Medulla oblongata (tissue), 1 donor: ENCODE data around the gene ADCY3.

ENCODE experiments used
- DNase-seq: peaks from one replicate; pipeline ENCODE4 v3.0.0-alpha.2; 2015; ENCODE audit errors: extremely low spot score

ADCY3 gene

GRCh38 chr2:24831221-24832072 lies 88.6 kb downstream of the ADCY3 start:
- no peak for DNase-seq

DNA sequence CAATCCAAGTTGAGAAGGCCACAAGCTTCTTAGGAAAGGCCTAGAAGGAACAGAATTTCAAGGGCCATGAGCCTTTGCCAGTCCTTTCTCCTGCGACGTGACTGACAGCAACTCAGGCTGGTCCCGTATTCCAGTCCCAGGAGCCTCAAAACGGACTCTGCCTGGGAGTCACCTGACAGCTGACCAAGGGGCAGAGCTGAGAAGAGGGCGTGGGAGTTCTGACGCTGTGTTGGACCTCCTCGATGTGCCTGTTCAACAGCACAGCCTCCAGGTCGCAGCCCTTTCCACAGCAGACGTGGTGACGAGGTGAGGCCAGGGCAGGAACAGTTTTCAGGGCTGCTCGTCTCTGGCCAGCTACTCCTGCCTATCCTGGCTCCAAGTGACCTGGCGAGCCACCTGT lies 89.3 kb downstream of the ADCY3 start:
- no peak for DNase-seq

DNA sequence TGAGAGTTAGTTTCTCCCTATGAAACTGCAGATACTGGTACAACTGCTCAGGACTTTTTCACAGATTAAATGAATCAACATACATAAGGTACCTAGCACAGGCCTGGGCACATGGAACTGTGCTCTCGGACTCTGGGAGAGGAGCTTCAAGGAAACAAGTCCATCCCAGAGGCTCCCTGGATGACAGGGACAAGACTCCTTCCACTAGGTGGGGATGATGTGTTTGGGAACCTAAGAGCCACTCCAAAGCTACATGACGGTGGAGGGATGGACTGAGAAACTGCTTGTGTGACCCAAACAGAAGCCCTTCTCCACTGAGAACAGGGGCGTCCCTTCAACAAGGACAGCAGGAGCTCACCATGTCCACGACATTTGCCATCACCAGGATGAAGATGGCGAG lies 89.7 kb downstream of the ADCY3 start:
- no peak for DNase-seq

GRCh38 chr2:24828238-24828996 lies 91.6 kb downstream of the ADCY3 start:
- DNase-seq: no peak

GRCh38 chr2:24827321-24828237 lies 92.5 kb downstream of the ADCY3 start:
- peak; percentile 95 for DNase-seq

GRCh38 chr2:24826773-24827145 lies 93.3 kb downstream of the ADCY3 start:
- DNase-seq: no peak

DNA sequence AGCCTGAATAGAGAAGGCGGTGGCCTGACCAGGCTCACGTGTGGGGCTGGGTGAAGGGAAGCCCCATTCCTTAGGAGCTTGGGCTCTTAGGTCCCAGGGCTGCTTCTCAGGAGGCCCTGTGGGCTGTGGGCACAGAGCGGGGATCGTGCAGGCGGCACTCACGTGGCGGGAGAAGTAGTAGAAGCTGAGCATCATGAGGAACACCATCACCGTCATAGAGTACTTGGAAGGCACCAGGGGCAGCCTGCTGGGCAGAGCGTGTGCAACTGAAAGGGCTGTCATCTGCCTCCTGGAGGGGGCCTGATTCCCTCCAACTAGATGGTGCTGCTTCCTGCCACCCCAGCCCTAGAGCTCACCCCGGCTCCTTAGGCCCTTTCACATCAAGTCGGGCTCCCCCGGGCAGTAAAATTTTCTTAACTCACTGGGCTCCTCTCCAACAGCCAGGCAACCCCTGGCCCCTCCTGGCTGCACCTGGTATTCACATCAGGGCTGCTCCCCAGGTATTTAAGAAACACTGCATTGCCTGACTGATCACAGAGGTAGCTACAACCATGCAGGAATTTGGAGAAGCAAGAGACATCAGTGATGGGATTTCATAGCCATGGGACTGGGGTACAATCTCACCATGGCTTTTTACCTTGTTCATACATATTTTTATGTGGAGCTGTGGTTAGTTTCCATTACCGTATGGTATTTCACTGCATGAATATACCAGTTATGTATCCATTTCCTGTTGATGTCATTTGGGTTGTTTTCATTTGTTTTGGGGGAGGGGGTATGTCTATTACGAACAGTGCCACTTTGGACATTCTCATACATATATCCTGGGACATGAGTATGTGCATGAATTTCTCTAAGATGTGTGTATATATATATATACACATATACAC lies 93.9 kb downstream of the ADCY3 start:
- no peak for DNase-seq

- no peak for DNase-seq
These were observed 94.8 kb downstream of the ADCY3 start for GRCh38 chr2:24824966-24825882.

DNA sequence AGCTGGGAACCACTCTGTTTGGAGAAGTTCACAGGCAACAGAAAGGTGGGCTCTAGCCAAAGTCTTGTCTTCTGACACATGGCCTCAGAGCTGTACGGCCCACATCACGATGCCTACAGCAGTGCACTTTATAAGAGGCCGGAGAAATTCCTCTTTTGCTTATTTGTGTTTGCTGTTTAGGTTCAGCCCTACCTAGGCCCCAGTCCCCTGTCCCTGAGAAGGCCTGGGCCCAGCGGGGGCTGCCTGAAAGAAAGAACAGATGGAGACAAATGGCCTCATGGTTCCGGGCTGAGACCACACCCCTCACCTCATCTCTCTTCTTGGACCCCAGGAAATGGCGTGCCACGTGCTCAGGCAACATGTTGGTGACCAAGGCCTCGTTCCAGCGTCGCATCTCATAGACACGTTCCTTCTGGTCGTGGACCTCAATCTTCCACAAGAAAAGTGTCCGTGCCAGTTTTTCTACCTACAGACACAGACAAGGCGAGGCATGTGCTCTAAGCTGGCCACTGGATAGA lies 95.9 kb downstream of the ADCY3 start:
- no peak for DNase-seq

DNA sequence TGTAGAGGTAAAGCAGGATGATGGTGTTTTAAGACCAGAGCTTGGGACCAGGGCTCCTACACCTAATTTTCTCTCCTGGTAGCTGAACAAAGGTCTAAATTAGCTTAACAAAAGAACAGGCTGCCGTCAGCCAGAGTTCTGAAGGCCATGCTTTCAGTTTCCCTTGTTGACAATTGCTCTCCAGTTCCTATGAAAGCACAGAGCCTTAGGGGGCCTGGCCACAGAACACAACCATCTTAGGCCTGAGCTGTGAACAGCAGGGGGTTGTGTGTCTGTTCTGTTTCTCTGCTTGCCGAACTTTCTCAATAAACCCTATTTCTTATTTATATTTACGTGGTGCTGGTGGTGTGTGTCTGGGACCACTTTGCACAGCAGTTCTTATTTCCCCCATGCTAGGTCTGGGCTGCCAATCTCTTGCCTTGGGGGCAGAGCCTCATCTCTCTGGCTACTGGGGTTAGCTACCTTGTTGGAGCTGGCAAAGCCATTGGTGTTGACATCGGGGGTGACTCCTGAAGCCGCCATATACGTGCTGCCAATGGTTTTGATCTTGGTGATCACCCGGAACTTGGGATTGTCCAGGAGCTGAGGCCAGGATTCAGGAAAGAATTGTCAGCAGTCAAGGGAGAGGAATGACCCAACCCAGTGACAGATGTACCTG lies 97.9 kb downstream of the ADCY3 start:
- peak; percentile 37 for DNase-seq

GRCh38 chr2:24821433-24821891 lies 98.6 kb downstream of the ADCY3 start:
- no peak for DNase-seq

GRCh38 chr2:24820598-24821432 lies 99.2 kb downstream of the ADCY3 start:
- DNase-seq: no peak

DNA sequence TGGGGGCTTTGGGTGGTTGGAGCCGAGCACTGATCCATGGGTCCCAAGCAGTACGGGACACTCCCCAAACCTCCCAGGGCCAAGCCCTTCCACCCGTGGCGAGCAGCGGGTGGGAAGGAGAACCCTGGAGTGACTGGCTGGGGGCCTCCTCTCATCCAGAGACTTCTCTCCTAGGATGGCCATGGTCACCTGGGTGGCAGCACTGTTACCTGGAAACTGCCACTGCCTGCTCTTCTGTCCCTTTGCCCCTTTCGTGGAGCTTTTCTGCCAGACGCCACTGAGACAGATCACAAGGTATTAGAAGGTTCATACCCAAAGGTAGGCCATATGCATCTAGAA lies 99.9 kb downstream of the ADCY3 start:
- no peak for DNase-seq

- DNase-seq: no peak
These were observed 100.4 kb downstream of the ADCY3 start for GRCh38 chr2:24819442-24820174.

- no peak for DNase-seq
These were observed 101.3 kb downstream of the ADCY3 start for GRCh38 chr2:24818721-24819167.

GRCh38 chr2:24816884-24817283 lies 103.2 kb downstream of the ADCY3 start:
- DNase-seq: no peak

- DNase-seq: no peak
These were observed 103.6 kb downstream of the ADCY3 start for GRCh38 chr2:24816404-24816803.
